Ishikawa (cell line): ENCODE data around the gene MAD1L1.

Source experiments
- CEBPB ChIP-seq: IDR thresholded peaks from 2 replicates; pipeline ENCODE4 v1.6.1; 2012
- CREB1 ChIP-seq: IDR thresholded peaks from 2 replicates; pipeline ENCODE4 v1.6.1; 2012; ENCODE audit warnings: low read depth
- EGR1 ChIP-seq: IDR thresholded peaks from 2 replicates; pipeline ENCODE4 v1.6.1; 2012
- EP300 ChIP-seq: IDR thresholded peaks from 2 replicates; pipeline ENCODE4 v1.6.1; 2012; ENCODE audit warnings: borderline replicate concordance
- FOXM1 ChIP-seq: IDR thresholded peaks from 2 replicates; pipeline ENCODE4 v1.6.1; 2012; ENCODE audit warnings: low read depth, borderline replicate concordance
- NFIC ChIP-seq: IDR thresholded peaks from 2 replicates; pipeline ENCODE4 v1.6.1; 2012
- RAD21 ChIP-seq: IDR thresholded peaks from 2 replicates; pipeline ENCODE4 v1.6.1; 2012; ENCODE audit warnings: low read depth
- REST ChIP-seq: IDR thresholded peaks from 2 replicates; pipeline ENCODE4 v1.6.1; 2012; ENCODE audit warnings: low read depth, mild to moderate bottlenecking
- TAF1 ChIP-seq: IDR thresholded peaks from 2 replicates; pipeline ENCODE4 v1.6.1; 2012; ENCODE audit warnings: low read depth, mild to moderate bottlenecking
- TCF12 ChIP-seq: IDR thresholded peaks from 2 replicates; pipeline ENCODE4 v1.6.1; 2012; ENCODE audit warnings: low read depth
- TEAD4 ChIP-seq: IDR thresholded peaks from 2 replicates; pipeline ENCODE4 v1.6.1; 2012
- USF1 ChIP-seq: IDR thresholded peaks from 2 replicates; pipeline ENCODE4 v1.6.1; 2012
- YY1 ChIP-seq: IDR thresholded peaks from 2 replicates; pipeline ENCODE4 v1.6.1; 2012; ENCODE audit warnings: low read depth
- ZBTB7A ChIP-seq: IDR thresholded peaks from 2 replicates; pipeline ENCODE4 v1.6.1; 2012; ENCODE audit warnings: low read depth
- TF ChIP-seq, protein P1 (sequence below): IDR thresholded peaks from 2 replicates; pipeline ENCODE4 v1.6.1; 2012

MAD1L1 gene

DNA sequence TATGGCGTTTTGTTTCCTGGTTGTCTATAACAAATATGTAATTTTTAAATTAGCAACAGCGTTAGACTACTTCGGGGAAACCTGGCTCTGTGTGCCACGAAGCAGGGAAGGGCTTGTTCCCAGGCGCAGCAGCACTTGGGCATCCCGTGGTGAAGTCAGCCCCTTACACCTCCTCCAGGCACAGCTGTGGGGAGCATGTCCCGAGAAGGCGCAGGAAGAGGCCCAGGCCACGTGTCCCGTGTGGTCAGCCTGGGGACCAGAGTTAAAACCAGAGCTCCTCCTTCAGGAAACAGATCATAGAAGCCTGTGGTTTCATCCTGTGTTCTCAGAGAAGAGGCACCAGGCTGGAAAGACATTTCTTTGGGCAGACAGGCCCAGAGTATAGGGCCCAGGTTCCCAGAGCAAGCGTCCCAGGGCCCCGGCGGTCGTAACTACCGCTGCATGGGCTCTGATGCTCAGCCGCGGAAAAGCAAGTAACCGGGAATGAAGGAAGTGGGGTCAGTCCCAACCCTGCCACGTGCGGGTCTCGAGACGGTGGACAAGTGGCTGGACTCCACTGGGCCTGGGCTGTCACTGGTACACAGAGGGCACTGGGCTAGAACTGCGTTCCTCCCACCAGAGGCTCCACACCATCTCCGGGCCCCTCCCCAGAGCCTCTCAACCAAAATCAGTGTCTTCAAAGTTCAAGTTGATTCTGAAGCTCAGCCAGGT lies 16.4 kb upstream of the MAD1L1 start:
- no peak for TF ChIP-seq ZBTB7A
- TF ChIP-seq EGR1, result no peak
- no peak for TF ChIP-seq TCF12
- TF ChIP-seq, protein P1, sequence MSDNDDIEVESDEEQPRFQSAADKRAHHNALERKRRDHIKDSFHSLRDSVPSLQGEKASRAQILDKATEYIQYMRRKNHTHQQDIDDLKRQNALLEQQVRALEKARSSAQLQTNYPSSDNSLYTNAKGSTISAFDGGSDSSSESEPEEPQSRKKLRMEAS, result no peak
- no peak for TF ChIP-seq EP300
- no peak for TF ChIP-seq USF1
- TF ChIP-seq NFIC, result no peak
- TF ChIP-seq RAD21, result no peak
- TF ChIP-seq CEBPB, result no peak
- no peak for TF ChIP-seq FOXM1
- no peak for TF ChIP-seq TEAD4
- TF ChIP-seq CREB1, result no peak
- no peak for TF ChIP-seq REST
- TF ChIP-seq TAF1, result no peak
- no peak for TF ChIP-seq YY1

- TF ChIP-seq REST (no peak), RAD21 (peak; percentile 50; the same call in 1 of the 2 replicates), YY1 (no peak), FOXM1 (no peak)
These were observed 14.6 kb upstream of the MAD1L1 start for GRCh38 chr7:2247141-2247995.

DNA sequence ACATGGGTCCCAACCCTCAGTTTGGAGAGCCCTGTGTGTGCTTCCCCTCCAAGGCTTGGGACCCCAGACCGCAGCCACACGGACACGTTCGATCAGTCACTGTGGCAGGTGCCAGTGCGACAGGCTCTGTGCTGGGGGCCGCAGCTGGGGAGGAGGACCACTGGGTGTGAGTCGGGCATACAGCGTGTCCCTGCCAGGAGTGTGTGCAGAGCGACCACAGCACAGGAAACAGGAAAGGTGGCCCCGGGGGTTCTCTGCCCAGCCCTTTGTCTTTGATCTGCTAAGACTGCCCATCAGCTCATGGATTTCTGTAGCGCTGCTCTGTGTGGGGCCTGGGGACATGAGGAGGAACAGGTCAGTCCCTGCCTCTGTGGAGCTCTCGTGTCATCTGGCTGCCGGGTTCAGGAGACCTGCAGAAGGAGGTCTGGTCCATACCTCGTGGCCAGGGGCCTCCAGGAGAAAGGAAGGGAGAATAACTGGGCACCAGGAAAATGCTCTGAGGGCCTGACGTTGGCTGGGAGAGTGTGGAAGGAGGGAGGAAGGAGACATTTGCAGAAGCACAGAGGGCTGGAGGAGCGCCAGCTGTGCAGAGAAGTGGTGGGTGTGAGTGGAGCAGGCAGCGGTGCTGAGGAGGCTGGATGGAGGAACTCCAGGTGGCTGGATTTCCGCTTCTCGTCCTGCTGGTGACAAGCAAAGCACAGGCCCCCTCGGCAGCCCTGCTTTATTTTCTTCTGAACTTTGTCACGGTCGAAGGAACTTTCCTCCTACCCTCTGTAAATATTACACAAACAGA lies 13.3 kb upstream of the MAD1L1 start:
- no peak for TF ChIP-seq EP300
- TF ChIP-seq EGR1, result no peak
- no peak for TF ChIP-seq USF1
- TF ChIP-seq CEBPB, result no peak
- TF ChIP-seq TCF12, result no peak
- TF ChIP-seq, protein P1, result no peak
- no peak for TF ChIP-seq ZBTB7A
- TF ChIP-seq CREB1, result no peak
- no peak for TF ChIP-seq TAF1
- TF ChIP-seq FOXM1, result no peak
- TF ChIP-seq REST, result no peak
